ENCODE data around the gene ZMIZ1.

DNA sequence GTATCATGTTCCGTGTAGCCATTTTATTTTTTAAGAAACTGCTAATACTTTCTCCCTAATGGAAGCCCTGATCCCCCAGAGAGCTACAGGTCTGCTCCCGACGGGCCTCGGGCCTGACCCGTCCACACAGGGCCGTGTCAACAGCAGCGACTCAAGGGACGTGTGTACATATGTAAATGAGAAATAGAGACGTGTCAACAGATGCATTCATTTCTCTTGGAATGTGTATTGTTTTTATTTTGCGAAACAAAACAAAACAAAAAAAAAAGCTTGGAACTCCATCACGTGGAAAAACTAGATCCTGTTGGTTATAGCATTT, 246.8 kb downstream of the ZMIZ1 start:
- TF ChIP-seq EP300 (IDR thresholded peaks at IDR 0.05) = no peak
- TF ChIP-seq POLR2A (IDR thresholded peaks at IDR 0.05) = no peak
- TF ChIP-seq, protein P1, sequence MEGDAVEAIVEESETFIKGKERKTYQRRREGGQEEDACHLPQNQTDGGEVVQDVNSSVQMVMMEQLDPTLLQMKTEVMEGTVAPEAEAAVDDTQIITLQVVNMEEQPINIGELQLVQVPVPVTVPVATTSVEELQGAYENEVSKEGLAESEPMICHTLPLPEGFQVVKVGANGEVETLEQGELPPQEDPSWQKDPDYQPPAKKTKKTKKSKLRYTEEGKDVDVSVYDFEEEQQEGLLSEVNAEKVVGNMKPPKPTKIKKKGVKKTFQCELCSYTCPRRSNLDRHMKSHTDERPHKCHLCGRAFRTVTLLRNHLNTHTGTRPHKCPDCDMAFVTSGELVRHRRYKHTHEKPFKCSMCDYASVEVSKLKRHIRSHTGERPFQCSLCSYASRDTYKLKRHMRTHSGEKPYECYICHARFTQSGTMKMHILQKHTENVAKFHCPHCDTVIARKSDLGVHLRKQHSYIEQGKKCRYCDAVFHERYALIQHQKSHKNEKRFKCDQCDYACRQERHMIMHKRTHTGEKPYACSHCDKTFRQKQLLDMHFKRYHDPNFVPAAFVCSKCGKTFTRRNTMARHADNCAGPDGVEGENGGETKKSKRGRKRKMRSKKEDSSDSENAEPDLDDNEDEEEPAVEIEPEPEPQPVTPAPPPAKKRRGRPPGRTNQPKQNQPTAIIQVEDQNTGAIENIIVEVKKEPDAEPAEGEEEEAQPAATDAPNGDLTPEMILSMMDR (IDR thresholded peaks at IDR 0.05) = no peak
- TF ChIP-seq POLR2AphosphoS5 (IDR thresholded peaks at IDR 0.05) = no peak
